Hepatocyte (in vitro differentiated cells): Measurements from ENCODE around the gene MKRN2.

Source experiments
- CTCF ChIP-seq: fragments of 200-600 bp; sonication (generic); IDR thresholded peaks from 2 replicates; pipeline ENCODE4 v1.5.1; 2016; ENCODE audit warnings: antibody characterized with exemption, mild to moderate bottlenecking; ENCODE audit not compliant: poor library complexity
- EZH2phosphoT487 ChIP-seq: fragments of 200-600 bp; sonication (generic); IDR thresholded peaks from one replicate; pipeline ENCODE4 v1.6.1; 2018; ENCODE audit warnings: antibody characterized with exemption, mild to moderate bottlenecking, low read depth, moderate library complexity; ENCODE audit not compliant: unreplicated experiment, severe bottlenecking

GRCh38 chr3:12556314-12556689 lies 585 bp upstream of the MKRN2 start:
- TF ChIP-seq CTCF (no peak), EZH2phosphoT487 (no peak)
